ENCODE results near the gene NCBP3. TPM values are rescaled to one million over a fixed set of nuclear protein-coding genes. Genes with fewer than 3 reads are reported as not detected.

Gene NCBP3
- total and polyA plus RNA-seq, 2 of the 8 experiments (the other 6 are each of a cell fraction or from before 2014, with no cell fraction given), result 19.6 to 46.1 TPM

- Histone ChIP-seq H3K23ac (ENCODE audit: insufficient read length) (no peak overlapping the region), H3K4me2 (ENCODE audit: insufficient read depth in 1 of 2, low read depth in 2 of 2, low read length in 2 of 2) (no peak overlapping the region), H2BK120ac (replicated peaks; ENCODE audit: low read depth, low read length) (no peak overlapping the region), H4K8ac (ENCODE audit: extremely low read depth, insufficient read depth, low read length) (no peak overlapping the region), H3K4me1 (replicated peaks in 1 of 4; ENCODE audit: control insufficient read depth in 3 of 4, insufficient read depth in 4 of 4, low read length in 3 of 4) (peaks cover 0 to 12% (median 6%) of the 10 kb centered on the region in 4 experiments; a peak in 3 of 7 replicates), H2BK12ac (ENCODE audit: low read depth, low read length) (no peak overlapping the region), H3K79me2 (ENCODE audit: control insufficient read depth in 1 of 2, insufficient read depth in 2 of 2, low read length in 2 of 2) (no peaks in the 10 kb centered on the region; a peak in 1 of 4 replicates), H3K4ac (replicated peaks; ENCODE audit: insufficient read length, low read depth, low read length) (no peak overlapping the region), H3K56ac (replicated peaks; ENCODE audit: insufficient read length, low read depth, low read length) (no peak overlapping the region), H3K18ac (ENCODE audit: extremely low read depth, low read length) (no peak overlapping the region), H3K23me2 (ENCODE audit: low read depth, low read length) (no peaks in the 10 kb centered on the region), H4K91ac (replicated peaks; ENCODE audit: insufficient read length, low read length) (no peak overlapping the region), H3K9ac (replicated peaks in 1 of 4; ENCODE audit: extremely low read depth in 1 of 4, low read depth in 3 of 4, low read length in 3 of 4) (no peak overlapping the region), H3K27ac (ENCODE audit: low read depth, low read length) (no peak overlapping the region), H3K79me1 (ENCODE audit: low read depth, low read length) (no peaks in the 10 kb centered on the region), H2BK15ac (ENCODE audit: low read length) (no peak overlapping the region), H3K4me3 (ENCODE audit: extremely low read depth in 1 of 4, insufficient read depth in 2 of 4, low read depth in 3 of 4, low read length in 4 of 4) (no peak overlapping the region), H3K14ac (ENCODE audit: insufficient read length) (no peak overlapping the region), H2BK5ac (ENCODE audit: low read depth, low read length) (no peak overlapping the region), H2AK5ac (ENCODE audit: low read depth, low read length) (no peak overlapping the region), H3K36me3 (ENCODE audit: control insufficient read depth in 2 of 4, insufficient read depth in 4 of 4, low read length in 3 of 4) (peaks cover 3 to 9% (median 5%) of the 10 kb centered on the region in 4 experiments; a peak in 5 of 8 replicates), H4K5ac (ENCODE audit: insufficient read length, low read depth, low read length) (no peak overlapping the region), H3K9me3 (ENCODE audit: insufficient read depth in 2 of 2, low read depth in 1 of 2, low read length in 1 of 2) (no peaks in the 10 kb centered on the region), H3K27me3 (replicated peaks in 1 of 4; ENCODE audit: control insufficient read depth in 3 of 4, extremely low read depth in 1 of 4, insufficient read depth in 3 of 4, low read length in 3 of 4) (no peaks in the 10 kb centered on the region), H2BK20ac (ENCODE audit: low read length) (no peak overlapping the region), H4K20me1 (replicated peaks in 1 of 2; ENCODE audit: control insufficient read depth in 1 of 2, insufficient read depth in 2 of 2, low read length in 2 of 2) (no peaks in the 10 kb centered on the region), H2AFZ (ENCODE audit: low read length) (no peak overlapping the region)
- CTCF ChIA-PET (ENCODE audit: partially characterized antibody), result interaction anchor here (1.0 to 5.0 kb wide), 6 partner anchors 10 to 39 kb away, joined by 3 to 33 read pairs (median 6); no protein-coding TSS in a partner anchor
- WGBS, 2 experiments (ENCODE audit: extremely low coverage in 1 of 2, insufficient coverage in 1 of 2, insufficient read length in 1 of 2, insufficient replicate concordance in 2 of 2, low coverage in 1 of 2, low lambda C conversion rate in 2 of 2, missing lambda C conversion rate in 1 of 2), result 87% methylated on average over 10 of the region's 12 CpGs; no CpG with 5 or more reads in 1 of the 2 experiments
- FAIRE-seq (no peak), DNase-seq (ENCODE audit: low read depth in 1 of 2, low spot score in 2 of 2) (no peak)
- POLR2A ChIA-PET (ENCODE audit: partially characterized antibody), result no interaction called here
- TF ChIP-seq TCF12 (IDR thresholded peaks at IDR 0.05; ENCODE audit: low read depth, low read length) (no peak), KDM1A (IDR thresholded peaks at IDR 0.05; ENCODE audit: borderline replicate concordance, low read length) (no peak), NANOG (IDR thresholded peaks at IDR 0.05; ENCODE audit: insufficient read depth, low read depth, low read length, poor library complexity, severe bottlenecking) (no peak), CTBP2 (IDR thresholded peaks at IDR 0.05; ENCODE audit: borderline replicate concordance, insufficient read depth, insufficient read length, low read length) (no peak), ATF3 (IDR thresholded peaks at IDR 0.05; ENCODE audit: insufficient read depth, low read depth, low read length) (no peak), TBP (IDR thresholded peaks at IDR 0.05; ENCODE audit: low read depth, low read length) (no peak), HDAC6 (IDR thresholded peaks at IDR 0.05; ENCODE audit: low read depth, low read length) (no peak), SP1 (IDR thresholded peaks at IDR 0.05; ENCODE audit: low read depth, low read length) (no peak), PHF8 (conservative IDR thresholded peaks at IDR 0.05; ENCODE audit: low read depth, low read length) (no peak), CBX8 (IDR thresholded peaks at IDR 0.05; ENCODE audit: borderline replicate concordance, low read depth, low read length) (no peak), TEAD4 (IDR thresholded peaks at IDR 0.05; ENCODE audit: low read depth, low read length) (no peak)
- TF ChIP-seq, protein P1, sequence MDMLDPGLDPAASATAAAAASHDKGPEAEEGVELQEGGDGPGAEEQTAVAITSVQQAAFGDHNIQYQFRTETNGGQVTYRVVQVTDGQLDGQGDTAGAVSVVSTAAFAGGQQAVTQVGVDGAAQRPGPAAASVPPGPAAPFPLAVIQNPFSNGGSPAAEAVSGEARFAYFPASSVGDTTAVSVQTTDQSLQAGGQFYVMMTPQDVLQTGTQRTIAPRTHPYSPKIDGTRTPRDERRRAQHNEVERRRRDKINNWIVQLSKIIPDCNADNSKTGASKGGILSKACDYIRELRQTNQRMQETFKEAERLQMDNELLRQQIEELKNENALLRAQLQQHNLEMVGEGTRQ (IDR thresholded peaks at IDR 0.05; ENCODE audit: low read length), result no peak
These were observed 38.1 kb upstream of the NCBP3 start for GRCh38 chr17:3884188-3884587.
